T-helper 2 cell (primary cell): ENCODE results near the gene CHGA.

Experiments used
- DNase-seq, 5 experiments: peaks; one replicate each; pipeline versions ENCODE4 v3.0.0 to v3.0.0-alpha.2; 2012 to 2022

The CHGA gene

GRCh38 chr14:92962031-92962830 lies 39.3 kb downstream of the CHGA start:
- no peak for DNase-seq

GRCh38 chr14:92962831-92963095 lies 39.8 kb downstream of the CHGA start:
- DNase-seq: no peak

DNA sequence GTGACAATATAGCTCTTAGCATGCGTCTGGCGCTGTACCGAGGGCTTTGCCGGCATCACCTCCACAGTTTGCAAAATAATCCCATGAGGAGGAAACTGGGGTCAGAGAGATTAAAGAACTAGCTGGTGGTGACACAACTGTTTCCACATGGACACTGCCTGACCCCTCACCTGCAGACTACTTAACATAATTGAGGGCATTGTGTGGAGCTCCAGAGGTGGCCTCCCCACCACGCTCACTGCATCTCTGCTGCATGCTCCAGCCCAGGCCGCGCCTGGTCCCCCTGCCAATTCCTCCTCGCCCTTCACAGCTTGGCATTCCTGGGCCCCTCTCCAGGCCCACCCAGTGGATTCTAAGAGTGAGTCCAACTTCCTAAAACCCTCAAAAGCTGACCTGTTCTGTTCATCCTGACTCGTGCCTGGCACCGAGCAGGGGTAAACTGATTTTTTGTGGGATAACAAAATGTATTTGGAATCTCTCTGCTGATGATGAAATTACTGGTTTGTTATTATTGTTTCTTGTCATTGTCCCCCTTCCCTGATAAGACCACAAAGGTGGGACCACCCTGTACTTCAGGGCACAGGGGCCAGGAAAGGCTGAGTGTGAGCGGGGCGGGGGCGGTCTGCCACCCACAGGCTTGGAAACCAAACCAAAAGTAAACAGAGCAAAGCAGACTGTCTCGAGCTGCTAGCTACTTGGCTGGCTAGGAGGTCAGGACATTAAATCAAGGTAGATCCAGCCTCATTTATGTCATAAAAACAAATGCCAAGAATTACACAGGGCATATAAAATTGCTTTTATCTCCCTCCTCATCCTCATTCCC lies 40.6 kb downstream of the CHGA start:
- no peak for DNase-seq

GRCh38 chr14:92964124-92965109 lies 41.5 kb downstream of the CHGA start:
- DNase-seq: no peak

DNA sequence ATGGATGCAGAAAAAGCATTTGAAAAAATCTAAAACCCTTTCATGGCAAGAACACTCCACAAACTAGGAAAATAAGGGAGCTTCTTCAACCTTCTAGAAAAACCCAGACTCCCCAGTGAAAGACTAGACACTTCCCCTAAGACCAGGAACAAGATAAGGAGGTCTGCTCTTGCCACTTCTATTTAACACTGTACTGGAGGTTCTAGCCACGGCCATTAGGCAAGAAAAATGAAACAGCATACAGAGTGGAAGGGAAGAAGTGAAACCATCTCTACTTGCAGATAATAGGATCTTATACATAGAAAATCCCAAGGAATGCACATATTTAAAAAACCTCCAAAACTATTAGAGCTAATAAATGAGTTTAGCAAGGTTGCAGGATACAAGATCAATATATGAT lies 42.3 kb downstream of the CHGA start:
- no peak for DNase-seq

DNA sequence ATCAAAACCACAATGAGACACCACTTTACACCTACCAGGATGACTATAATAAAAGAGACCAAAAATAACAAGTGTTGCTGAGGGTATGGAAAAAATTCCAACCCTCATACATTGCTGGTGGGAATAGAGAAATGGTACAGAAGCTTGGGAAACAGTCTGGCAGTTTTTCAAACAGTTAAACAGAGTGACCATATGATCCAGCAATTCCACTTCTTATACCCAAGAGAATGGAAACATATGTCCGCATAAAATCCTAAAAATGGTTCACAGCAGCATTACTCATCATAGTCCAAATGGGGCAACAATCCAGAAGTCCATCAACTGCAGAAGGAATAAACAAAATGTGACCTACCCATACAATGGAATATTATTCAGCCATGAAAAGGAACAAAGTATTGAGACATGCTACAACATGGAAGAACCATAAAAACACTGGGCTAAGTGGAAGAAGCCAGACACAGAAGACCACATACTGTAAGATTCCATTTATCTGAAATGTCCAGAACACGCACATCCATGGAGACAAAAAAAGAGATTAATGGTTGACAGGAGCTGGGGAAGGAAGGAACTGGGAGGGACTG lies 44.5 kb downstream of the CHGA start:
- DNase-seq: no peak

DNA sequence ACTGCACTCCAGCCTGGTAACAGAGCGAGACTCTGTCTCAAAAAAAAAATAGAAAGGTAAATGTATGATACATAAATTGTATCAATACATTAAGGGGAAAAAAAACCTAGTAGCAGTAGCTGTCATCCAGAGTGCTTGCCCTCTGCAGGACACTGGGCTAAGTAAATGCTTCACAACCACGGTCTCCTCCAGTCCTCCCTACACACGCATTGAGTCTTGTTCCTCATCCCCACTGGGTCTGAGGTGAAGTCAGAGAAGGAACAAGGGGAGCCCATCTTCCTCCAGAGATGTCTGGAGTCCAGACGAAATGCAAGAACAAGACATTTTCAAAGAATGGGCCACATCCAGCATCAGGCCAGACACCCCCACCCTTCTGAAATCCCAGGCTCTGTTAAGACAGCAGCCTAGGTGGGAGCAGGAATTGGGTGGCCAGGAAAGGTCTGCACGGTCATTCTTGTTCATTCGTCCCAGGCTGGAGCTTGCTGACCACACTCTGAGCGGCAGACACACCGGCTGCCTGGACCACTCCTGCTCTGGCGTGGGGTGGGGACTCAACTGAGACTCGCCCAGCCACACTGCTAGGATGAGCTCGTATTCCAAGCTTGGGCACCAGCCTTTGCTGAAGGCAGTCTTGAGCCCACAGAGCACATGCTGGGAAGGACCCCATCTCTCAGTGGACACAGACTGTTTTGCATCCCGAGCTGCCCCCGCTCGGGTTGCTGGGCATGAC lies 45.5 kb downstream of the CHGA start:
- DNase-seq: no peak

GRCh38 chr14:92969430-92969829 lies 46.5 kb downstream of the CHGA start:
- no peak for DNase-seq

GRCh38 chr14:92969871-92970270 lies 46.9 kb downstream of the CHGA start:
- no peak for DNase-seq

DNA sequence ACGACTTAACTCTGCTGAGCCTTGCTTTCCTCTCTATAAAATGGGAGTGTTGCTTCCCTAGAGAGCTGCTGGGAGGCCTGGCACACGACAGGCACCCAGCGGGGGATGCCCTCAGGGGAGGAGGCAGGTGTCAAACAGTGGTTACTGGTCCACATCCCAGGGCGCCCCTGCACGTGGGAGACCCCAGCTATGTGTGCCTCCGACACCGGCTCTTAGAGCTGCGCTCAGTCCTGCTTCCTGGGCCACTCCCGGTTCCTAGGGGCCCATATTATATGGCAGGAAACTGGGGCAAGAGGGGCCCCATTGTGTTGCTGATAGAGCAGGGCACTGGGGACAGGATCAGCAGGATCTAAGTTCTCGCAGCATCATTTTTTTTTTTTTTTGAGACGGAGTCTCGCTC lies 47.3 kb downstream of the CHGA start:
- DNase-seq: no peak

DNA sequence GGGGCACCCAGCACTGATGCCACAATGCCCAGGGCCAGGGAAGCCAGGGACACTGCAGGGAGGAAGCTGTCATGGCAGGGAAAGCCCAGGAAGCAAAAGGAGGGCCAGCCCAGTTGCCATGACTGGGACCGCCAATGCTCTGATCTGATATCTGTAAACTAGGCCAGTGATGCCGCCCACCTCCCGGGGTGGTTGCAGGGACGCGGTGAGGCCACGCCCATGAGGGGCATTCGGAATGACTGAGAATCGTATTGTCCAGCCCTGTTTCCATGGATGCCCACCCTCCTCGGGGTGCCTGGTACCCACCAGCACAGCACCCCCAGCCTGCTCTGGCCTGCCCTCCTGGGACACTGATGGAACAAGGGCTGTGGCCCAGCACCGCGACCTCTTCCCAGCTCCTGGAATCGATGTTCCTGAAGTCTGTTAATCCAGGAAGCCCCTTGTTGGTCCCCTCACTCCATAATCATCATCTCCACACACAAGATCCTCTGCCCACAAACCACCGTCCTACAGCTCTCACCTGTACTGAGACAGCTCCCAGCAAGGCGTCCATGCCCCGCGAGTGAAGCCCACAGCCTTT lies 48.7 kb downstream of the CHGA start:
- no peak for DNase-seq

GRCh38 chr14:92973261-92973797 lies 50.4 kb downstream of the CHGA start:
- no peak for DNase-seq

GRCh38 chr14:92973798-92974372 lies 50.9 kb downstream of the CHGA start:
- DNase-seq: no peak

DNA sequence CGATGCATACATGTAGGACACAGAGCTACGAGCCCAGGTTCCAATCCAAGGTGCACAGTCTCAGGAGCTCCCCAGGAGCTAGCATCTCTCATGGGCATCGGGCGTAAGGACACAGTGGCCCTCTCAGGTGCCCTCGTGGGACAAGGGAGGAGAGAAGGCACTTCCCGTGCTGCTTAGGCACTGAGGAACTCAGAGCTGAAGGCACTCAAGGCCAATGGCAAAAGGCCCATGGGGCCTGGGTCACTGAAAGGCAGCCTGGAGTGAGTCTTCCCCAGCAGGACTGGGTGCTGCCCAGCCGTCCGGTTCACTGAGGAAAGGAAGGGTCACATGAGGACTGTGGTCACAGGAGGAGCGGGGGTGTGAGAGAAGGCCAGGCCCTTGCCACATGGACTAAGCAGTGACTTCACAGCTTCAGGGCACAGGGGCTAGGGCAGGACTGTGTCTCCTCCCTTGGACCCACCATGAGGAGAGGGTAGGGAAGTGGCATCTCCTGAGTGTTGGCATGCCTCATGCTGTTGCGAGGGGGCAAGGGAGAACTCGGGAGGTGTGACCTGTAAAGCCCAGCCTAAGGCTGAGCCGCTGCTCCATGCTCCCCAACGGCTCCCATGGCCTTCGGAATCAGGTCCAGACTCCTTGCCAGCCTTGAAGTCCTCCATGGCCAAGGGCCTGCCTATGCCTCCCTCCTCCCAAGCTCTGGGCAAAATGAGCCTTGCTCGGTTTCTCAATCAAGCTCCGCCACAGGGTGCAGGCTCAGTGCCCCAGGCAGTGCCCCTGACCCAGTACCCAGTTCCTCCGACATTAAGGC lies 51.8 kb downstream of the CHGA start:
- DNase-seq: no peak

GRCh38 chr14:92976268-92976667 lies 53.3 kb downstream of the CHGA start:
- DNase-seq: no peak

DNA sequence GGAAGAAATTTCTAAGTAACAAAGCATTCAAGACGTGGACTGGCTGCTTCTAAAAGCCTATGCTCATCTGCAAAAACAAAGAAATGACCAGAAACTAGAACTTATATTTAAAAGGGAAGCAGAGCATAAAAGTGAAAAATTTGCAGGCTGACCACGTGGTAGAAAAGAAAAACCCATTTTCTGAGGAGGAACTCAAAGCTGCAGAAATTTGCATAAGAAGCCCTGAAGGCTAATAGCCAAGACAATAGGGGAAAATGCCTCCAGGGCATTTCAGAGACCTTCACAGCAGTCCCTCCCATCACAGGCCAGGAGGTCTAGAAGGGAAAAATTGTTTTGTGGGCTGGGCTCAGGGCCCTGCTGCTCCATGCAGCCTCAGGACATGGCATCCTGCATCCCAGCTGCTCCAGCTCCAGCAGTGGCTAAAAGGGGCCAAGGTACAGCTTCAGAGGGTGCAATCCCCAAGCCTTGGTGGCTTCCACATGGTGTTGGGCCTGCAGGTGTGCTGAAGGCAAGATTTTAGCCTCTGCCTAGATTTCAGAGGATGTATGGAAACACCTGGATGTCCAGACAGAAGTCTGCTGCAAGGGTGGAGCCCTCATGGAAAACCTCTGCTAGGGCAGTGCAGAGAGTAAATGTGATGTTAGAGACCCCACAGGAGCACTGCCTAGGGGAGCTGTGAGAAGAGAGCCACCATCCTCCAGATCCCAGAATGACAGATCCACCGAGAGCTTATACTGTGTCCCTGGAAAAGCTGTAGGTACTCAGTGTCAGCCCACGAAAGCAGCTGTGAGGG lies 55.5 kb downstream of the CHGA start:
- DNase-seq: no peak

- no peak for DNase-seq
Measured at GRCh38 chr14:92980866-92981265, 57.9 kb downstream of the CHGA start.

GRCh38 chr14:92981726-92982125 lies 58.8 kb downstream of the CHGA start:
- no peak for DNase-seq

DNA sequence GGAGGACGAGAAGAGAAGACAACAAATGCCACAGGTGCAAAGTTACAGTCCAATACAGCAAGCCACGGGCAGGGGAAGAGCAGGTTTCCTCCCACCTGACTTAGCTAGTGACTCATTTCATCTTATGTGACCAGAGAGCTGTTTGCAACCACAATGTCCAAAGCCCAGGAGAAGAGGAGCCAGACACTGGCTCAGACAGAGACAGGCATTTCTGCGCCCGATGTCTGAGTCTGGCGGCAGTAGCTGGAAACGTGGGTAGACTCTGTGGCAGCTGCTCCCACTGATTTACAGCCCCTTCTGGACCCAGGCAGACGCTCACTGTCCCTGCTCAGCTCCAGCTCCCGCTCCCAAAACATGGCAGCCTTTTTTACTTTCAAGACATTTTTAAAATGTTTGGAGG lies 60.0 kb downstream of the CHGA start:
- no peak for DNase-seq
